Hematopoietic multipotent progenitor cell (in vitro differentiated cells): ENCODE data around the gene RET. TPM values are rescaled to one million over a fixed set of nuclear protein-coding genes. Genes with fewer than 3 reads are reported as not detected.

Source experiments
- DNase-seq, 3 donors: peaks; one replicate each; pipeline ENCODE4 v3.0.0-alpha.2; 2011 to 2015; ENCODE audit warnings: low read depth in 2 of 3, low spot score in 2 of 3
- total RNA-seq: library from RNA; depleted of rRNA; stranded (reverse); fragments of >200 nt; gene quantifications from one replicate; pipeline ENCODE4 v1.2.3, GENCODE V29; 2012

The RET gene
- total RNA-seq, result 3.0 TPM

DNA sequence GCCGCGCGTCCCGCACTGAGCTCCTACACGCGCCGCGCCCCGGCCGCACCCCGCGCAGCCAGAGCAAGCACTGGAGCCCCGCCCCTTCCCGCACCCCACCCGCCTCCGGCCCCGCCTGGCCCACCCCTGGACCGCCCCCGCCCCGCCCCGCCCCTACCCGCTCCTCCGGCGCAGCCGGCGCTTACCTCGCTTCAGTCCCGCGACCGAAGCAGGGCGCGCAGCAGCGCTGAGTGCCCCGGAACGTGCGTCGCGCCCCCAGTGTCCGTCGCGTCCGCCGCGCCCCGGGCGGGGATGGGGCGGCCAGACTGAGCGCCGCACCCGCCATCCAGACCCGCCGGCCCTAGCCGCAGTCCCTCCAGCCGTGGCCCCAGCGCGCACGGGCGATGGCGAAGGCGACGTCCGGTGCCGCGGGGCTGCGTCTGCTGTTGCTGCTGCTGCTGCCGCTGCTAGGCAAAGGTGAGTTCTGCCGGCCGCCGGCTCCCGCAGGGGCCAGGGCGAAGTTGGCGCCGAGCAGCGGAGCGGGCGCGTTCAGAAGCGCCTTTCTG lies at the start of gene RET:
RET (plus strand) TSS at position 194 of the 545 bp plus-strand sequence; CDS start at position 384, 190 bp downstream.
- peak in 1 of 3 donors; percentile 53 for DNase-seq

- DNase-seq, result no peak
Observed at GRCh38 chr10:43027331-43027955, 49.4 kb upstream of the RET start.

- DNase-seq, result no peak
Observed at GRCh38 chr10:43028143-43028542, 48.7 kb upstream of the RET start.

GRCh38 chr10:43029043-43029442 lies 47.8 kb upstream of the RET start:
- no peak for DNase-seq

GRCh38 chr10:43032613-43033012 lies 44.3 kb upstream of the RET start:
- no peak for DNase-seq

GRCh38 chr10:43035800-43036199 lies 41.1 kb upstream of the RET start:
- peak in 2 of 3 donors; percentile 5 to 57 for DNase-seq

DNA sequence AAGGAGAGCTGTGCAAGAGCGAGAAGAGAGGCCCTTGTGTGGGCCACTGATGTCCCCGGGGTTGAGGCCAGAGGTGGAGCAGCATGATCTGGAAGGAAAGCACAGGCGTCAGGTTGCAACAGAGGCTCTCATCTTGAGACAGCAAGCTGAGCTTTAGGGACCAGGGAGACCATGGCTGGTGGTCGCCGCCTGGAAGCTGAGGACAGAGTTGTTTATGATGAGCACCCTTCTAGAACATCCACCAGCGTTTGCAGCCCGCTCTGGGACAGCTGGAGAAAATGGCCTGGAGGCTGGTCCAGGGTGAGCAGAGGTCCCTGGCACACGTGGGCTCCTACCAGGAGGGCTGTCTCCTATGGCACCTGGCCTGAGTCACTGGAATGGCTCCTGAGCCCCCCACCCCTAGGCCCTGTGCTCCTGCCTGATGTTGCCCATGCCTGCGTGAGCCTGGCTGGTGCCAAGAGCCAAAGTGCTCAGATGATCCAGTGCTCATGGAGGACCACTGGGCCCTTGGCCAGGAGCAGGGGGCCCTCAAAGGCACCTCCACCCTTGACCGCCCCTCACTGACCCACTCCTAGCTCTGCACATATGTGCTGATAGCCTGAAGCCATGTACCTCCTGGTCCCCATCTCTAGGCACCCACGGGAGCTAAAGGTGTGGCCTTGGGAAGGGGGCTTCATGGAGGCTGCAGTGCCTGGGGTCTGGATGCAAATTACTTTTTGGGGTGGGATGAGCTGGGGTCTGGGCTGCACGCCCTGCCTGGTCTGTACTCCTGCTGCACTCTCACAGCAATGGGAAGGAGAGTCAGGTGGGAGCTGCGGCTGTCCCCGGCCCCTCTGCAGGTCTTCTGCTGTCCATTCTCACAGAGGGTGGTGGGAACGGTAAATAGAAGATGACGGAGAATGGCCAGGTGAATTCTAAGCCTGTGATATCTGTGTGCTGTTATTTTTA lies 40.1 kb upstream of the RET start:
- no peak for DNase-seq

- DNase-seq, result no peak
Observed at GRCh38 chr10:43037440-43037839, 39.4 kb upstream of the RET start.

DNA sequence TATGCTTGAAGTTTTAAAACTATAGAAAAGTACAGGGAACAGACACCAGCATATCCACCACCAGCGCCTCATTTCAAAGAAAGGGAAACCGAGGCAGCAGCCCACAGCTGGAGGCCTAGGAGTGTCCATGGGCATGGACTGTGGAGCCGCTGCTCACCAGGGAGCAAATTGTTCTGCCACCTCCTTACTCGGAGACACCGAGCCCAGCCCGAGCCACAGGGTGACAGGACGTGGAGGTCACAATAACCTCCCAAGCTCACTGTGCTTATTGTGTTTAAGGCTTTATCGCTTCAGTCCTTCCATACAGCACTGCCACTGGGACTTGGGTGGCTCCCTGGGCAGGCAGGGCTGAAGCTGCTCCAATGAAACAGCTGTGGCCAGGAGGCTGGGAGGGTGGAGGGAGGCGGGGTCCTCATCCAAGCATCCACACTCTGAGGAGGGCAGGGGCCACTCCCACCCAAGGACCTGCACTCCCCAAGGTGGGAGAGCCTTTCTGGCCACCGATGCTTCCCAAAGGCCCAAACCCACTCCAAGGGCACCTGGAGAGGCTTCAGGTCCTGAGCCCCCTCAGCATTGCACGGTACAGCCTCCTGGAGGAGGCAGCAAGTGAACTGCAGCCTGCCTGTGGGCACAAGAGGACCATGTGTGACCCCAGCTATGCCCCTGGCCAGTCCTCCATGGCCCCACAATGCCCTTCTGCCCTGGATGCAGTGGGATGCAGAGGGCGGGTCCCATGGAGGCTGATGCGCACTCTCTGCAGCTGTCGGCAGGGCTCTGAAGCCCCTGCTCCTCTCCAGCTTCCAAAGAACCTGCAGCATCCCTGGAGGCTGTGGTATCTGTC lies 38.7 kb upstream of the RET start:
- DNase-seq, result no peak

DNA sequence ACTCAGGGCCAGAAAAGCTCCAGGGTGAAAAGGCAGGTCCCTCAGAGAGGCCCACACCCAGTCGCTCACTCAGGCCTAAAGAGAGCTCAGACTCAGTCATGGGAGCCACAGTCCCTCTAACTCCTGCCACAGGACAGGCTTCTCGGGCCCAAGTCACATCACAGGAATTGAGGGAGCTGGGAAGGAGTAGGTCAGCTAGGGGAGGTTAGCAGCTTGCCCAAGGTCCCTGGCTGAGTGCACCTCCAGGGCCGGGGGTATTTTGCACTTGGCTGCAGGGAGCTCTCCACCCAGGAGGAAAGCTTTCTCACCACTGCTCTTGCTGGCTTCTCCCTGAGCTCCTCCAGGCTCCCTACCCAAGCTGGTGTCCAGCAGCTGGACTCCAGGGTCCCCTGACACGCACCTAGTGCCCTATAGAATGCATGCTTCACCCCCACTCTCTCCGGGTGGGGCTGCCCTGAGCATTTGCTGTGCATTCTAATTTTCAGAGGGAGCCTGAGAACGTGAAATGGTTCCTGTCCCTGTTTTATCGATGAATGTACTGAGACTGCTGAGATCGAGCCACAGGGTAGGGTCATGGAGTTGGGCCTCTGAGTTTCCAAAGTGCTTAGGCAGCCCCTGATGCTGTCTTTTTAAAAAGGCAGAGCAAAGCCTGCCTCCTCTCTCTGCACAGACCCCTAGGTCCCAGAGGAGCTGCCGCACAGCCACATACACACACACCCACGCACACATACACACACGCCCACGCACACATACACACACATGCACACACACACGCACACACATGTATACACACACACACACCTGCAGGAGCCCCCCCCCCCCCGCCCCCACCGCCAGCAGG lies 37.9 kb upstream of the RET start:
- no peak for DNase-seq

DNA sequence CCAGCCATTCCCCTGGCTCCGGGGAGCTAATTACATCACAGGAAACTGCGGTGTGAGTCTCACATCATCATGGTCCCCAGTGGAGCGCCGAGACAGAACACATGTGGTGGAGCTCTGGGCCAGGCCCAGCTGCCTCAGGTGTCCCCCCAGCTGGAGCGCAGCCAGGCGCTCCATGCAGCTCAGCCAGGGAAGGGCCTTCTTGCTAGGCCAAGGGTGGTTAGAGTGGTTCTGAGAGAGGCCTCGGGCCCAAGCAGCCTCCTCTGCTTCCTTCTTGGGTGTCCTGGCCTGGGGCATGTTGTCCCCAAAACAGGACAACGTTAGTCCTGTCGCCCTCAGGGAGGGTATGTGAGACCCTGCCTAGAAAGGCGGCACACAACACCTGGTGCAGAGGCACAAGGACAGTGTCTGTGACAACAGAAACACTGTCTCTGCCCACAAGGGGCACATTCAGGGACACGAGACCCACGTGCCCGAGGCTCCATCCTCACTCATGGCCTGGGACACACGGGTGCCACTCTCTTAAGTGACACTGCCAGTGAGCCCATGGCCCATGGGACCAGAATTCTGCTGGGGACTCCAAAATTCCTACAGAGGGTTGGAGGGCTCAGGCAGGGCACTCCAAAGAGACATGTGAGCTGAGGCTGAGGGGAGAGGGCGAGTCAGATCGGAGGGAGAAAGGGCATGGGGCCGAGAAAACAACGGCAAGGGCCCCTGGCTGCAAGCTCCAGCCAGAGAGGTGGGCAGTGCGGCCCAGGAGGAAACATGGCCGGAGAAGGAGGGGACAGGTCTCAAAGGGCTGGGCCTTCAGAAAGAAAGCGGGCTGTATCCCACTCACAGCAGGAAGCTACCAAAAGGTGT lies 37.0 kb upstream of the RET start:
- DNase-seq, result peak in 1 of 3 donors; percentile 5

GRCh38 chr10:43040482-43041256 lies 36.2 kb upstream of the RET start:
- DNase-seq, result no peak

- no peak for DNase-seq
Observed at GRCh38 chr10:43041422-43042342, 35.2 kb upstream of the RET start.

DNA sequence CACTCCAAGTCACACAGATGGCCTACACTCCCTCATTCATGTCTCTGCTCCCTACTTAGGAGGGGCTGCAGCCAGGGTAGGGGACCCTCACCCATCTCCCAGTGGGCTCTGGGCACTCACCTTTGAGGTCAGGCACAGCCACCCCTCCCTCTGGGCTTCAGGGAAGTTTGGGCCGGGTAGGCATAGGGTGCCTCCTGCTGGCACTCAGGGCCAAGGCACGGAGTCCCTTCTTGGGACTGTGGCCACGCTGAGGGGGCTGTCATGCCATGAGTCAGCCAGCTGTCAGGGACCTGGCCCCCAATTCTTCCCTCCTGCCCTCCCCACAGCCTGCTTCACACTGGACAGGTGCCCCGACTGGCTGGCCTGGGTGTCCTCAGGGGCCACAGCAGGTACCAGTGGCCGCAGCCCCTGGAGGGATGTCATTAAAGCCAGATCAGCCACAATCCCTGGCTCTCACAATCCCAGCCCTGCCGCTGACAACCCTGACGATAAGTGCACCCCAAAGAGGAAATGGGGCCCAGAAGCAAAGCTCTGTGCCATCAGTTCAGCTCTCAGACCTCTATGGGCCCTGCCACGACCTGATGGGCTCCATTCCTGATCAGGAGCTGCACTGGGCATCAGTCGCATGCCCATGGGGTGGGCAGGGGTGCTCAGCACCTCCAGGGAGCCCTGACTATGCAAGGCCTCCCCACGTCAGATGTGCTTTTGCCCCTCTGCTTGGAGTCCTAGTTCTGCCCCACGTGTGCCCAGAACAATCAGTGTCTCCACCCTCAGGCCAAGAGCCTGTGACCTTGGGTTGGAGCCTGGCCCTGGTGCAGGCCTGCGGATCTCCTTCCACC lies 34.1 kb upstream of the RET start:
- DNase-seq, result no peak

GRCh38 chr10:43043342-43043772 lies 33.5 kb upstream of the RET start:
- DNase-seq, result no peak

DNA sequence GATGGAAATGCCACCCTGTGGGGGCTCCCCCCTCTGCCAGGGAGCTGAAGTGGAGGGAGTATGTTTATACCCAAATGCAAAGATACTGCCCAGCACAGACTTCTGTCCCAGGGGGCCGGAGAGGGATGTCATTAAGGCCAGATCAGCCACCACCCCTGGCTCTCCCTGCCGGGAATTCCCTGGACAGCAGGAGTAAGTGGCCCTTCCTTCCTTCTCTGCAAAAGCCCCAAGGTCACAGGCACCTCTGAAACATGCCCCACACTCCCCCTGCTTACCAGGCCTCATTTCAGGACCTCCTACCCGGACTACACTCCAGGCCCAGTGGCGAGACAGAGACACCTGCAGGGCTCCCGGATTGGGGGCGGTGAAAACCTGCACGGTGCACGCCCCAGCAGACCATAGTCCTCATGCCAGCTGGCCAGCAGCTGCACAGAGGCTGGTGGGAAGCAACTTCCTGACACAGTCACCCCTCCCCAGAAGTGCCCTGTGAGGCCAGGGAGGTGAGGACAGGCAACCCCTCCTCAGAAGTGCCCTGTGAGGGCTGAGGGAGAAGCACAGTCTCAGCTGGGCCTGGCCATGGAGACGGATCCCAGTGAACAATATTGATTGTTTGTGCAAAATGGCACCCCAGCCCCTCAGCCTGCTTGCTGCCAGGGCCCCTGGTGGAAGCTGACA lies 33.0 kb upstream of the RET start:
- no peak for DNase-seq
